Liver (tissue), 2 donors: ENCODE results near the gene HOXA1.

Experiments
- CTCF ChIP-seq: fragments of 150-350 bp; IDR thresholded peaks from 2 replicates; pipeline ENCODE4 v1.5.1; 2017; ENCODE audit warnings: improper control_type of control experiment, low read depth, low read length; ENCODE audit not compliant: missing input control
- REST ChIP-seq: IDR thresholded peaks from 2 replicates; pipeline ENCODE4 v1.6.1; 2016; ENCODE audit warnings: antibody characterized with exemption, mild to moderate bottlenecking
- YY1 ChIP-seq: IDR thresholded peaks from 2 replicates; pipeline ENCODE4 v1.6.1; 2016; ENCODE audit warnings: antibody characterized with exemption, mild to moderate bottlenecking
- TF ChIP-seq, protein P1 (sequence below): IDR thresholded peaks from 2 replicates; pipeline ENCODE4 v1.6.1; 2016; ENCODE audit warnings: antibody characterized with exemption
- donor health status: healthy.

DNA sequence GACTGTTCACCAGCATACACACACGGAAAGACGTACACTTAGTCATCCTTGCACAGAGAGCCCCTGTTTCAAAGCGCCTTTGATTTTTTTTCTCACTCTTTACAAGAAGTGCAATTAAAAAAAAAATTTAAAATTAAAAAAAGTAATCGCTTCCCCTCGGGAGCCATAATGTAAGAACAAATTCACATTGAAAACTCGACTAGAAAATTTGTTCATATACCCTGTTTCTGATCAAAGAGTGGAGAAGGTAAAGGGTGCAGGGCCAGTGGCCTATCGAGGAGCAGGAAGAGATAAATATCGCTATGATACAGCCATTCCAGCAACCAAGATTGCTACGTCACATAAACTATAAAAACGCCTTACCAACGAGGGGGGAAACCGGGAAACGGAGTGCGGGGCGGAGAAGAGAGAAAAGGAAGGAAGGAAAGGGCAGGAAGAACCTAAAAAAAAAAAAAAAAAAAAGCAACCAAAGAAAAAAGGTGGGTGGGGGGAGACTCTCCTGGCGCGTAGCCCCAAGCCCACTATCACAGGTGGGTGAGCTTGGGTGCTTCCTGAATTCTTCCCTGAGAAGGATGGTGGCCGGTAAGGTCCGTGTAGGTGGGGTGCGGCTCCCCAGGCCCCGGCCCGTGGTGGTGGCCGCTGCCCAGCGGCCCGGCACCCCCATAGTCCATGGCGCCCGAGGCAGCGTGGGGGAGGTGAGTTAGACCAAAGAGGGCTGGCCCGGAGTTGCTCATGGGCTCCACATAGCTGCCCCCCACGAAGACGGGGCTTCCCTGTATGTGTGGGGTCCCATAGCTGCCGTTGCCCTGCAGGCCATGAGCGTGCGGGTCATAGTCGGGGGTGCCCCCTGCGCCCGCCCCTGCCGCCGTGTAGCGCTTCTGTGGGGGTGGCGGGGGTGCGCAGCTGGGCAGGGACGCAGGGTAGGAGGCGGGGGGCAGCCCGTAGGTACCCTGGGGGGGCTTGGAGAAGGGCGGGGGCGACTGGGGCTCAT lies 11.9 kb upstream of the HOXA1 start:
- TF ChIP-seq CTCF (no peak), YY1 (no peak), REST (no peak)
- TF ChIP-seq, protein P1, sequence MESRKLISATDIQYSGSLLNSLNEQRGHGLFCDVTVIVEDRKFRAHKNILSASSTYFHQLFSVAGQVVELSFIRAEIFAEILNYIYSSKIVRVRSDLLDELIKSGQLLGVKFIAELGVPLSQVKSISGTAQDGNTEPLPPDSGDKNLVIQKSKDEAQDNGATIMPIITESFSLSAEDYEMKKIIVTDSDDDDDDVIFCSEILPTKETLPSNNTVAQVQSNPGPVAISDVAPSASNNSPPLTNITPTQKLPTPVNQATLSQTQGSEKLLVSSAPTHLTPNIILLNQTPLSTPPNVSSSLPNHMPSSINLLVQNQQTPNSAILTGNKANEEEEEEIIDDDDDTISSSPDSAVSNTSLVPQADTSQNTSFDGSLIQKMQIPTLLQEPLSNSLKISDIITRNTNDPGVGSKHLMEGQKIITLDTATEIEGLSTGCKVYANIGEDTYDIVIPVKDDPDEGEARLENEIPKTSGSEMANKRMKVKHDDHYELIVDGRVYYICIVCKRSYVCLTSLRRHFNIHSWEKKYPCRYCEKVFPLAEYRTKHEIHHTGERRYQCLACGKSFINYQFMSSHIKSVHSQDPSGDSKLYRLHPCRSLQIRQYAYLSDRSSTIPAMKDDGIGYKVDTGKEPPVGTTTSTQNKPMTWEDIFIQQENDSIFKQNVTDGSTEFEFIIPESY = no peak
